Kidney glomerular epithelial cell (primary cell): ENCODE measurements around the gene UPF2.

ENCODE experiments used
- DNase-seq: peaks from one replicate; lab custom pipeline; 2025; lab: John Stamatoyannopoulos, UW

Gene UPF2

GRCh38 chr10:11958956-11959355, 83.7 kb downstream of the UPF2 start:
- peak; percentile 1 for DNase-seq

GRCh38 chr10:11951695-11952094, 90.9 kb downstream of the UPF2 start:
- DNase-seq, result no peak

- no peak for DNase-seq
Measured at GRCh38 chr10:11950325-11951018, 92.1 kb downstream of the UPF2 start.

- DNase-seq, result no peak
Measured at GRCh38 chr10:11949152-11949551, 93.5 kb downstream of the UPF2 start.

DNA sequence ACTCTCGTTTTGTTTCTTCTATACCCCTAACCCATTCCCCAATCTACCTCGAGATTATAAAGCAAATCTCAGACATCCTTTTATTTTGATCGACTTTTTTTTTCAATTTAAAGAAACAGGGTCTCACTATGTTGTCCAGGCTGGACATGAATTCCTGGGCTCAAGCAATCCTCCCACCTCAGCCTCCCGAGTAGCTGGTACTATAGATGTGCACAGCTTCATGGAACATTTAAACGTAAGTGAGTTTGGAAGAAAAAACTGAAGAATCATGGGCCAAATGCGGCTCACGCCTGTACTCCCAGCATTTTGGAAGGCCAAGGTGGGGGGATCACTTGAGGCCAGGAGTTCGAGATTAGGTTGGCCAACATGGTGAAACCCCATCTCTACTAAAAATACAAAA, 96.0 kb downstream of the UPF2 start:
- no peak for DNase-seq

DNA sequence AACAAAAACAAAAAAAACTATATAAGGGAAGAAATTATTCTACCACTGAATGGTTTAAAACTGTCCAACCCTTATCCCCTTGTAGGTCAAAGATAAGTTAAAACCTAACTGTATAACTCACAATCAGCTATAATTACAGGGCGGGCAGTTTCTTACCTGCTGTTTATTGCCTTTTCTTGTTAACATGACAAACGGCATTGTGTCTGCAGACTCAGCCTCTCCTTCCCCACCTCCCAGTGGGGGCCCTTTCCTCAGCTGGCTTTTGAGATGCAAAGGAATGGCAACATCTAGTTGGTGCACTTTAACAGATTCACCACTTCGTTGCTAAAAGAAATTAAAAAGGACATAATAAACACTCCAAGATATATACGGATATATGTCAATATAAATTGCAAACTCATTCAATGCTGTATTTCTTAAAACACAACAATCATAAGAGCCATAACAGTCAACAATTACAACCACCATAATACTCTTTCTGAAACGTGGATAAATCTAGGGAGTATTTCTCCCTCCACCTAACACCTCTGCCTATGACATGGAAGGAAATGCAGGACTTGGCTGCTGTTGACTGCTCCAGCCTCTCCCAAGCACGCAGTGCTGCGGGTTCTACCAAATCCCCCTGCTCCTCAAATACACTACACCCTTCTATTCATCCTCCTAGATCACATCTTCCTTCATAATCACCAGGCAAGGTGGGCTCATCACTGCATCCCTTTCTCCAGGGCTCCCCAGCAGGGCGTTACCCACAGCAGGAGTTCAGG, 106.0 kb downstream of the UPF2 start:
- no peak for DNase-seq

GRCh38 chr10:11934262-11934661, 108.3 kb downstream of the UPF2 start:
- no peak for DNase-seq

GRCh38 chr10:11933577-11934223, 108.9 kb downstream of the UPF2 start:
- no peak for DNase-seq

GRCh38 chr10:11931038-11931437, 111.6 kb downstream of the UPF2 start:
- no peak for DNase-seq

GRCh38 chr10:11930312-11930978, 112.2 kb downstream of the UPF2 start:
- DNase-seq, result no peak

DNA sequence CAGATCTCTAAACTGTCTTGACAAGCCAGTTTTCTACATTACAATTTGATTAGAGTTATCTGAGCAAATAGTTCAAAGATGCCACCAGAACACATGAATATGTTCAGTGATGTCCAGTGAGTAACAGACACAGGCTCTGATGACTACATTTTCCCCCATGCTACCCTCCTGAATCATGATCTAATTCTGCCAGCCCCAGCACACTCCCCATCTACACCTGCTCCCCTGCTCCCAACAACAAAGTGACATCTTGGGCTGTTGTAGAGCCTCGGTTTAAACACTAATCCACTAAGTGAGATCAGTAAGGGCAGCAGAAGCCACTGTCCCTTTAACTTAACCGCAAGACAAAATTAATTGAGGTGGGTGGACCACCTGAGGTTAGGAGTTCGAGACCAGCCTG, 114.9 kb downstream of the UPF2 start:
- no peak for DNase-seq

- no peak for DNase-seq
Measured at GRCh38 chr10:11921800-11922392, 120.7 kb downstream of the UPF2 start.

- no peak for DNase-seq
Measured at GRCh38 chr10:11919271-11919670, 123.3 kb downstream of the UPF2 start.

GRCh38 chr10:11918384-11918783, 124.2 kb downstream of the UPF2 start:
- DNase-seq, result no peak

DNA sequence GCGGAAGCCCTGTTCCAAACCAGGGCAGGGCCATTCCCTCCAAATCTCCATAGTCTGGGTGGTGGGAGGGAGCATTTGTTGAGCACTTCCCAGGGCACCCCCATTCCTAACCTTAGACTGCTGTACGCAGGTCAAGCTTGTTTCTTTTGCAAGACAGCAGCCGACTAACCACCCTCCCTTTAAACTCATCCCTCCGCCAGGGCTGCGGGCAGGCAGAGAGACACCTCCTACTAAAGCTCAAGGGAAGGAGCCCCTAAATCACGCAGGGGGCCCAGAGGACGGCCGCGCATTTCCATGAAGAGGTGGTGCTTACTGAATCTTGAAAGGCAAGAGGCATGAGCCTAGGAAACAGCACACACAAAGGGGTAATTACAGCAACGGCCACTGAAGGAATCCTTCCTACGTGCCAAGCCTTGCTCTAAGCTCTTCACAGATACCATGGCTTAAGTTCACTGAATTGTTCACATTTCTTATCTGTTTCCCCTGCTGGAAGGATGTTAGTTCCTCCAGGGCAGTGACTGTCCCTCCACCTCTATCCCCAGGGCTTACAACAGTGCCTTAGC, 129.4 kb downstream of the UPF2 start:
- no peak for DNase-seq

- no peak for DNase-seq
Measured at GRCh38 chr10:11910102-11910501, 132.5 kb downstream of the UPF2 start.

- DNase-seq, result no peak
Measured at GRCh38 chr10:11909618-11910017, 133.0 kb downstream of the UPF2 start.

DNA sequence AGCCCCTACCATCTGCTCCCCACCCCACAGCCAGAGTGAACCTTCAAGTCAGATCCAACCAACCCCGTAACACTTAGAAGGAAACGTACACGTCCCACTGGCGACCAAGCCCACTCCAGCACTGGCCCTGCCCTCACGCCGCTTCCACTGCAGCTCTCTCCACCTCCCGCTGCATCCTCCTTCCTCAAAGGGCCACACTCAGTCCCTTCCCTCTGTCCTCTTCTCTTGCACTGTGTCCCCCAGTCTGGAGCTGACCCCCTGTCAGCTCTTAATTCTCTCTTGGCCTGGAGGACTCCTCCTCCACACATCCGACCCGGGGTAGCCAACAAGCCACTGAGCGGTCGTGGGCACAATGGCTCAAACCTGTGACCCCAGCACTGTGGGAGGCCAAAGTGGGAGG, 133.6 kb downstream of the UPF2 start:
- DNase-seq, result no peak

- no peak for DNase-seq
Measured at GRCh38 chr10:11908536-11908935, 134.1 kb downstream of the UPF2 start.

DNA sequence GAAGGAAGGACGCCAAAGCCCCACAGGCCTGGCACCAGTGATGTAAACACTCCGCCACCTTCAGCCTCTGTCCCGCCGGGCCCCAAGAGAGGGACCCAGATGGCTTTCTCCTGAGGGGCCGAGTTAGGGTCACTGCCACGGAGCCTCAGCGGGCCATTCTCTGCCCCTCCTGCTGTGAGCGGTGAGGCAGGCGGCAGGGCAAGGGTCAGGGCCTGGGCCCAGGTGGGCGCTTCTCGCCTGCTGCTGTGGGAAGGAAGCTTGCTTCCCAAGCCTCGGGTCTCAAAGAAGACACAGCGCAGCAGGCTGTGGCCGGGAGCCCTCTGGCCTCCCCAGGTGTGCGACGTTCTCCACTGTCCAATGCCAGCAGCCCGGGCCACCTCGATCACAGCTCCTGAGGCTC, 134.7 kb downstream of the UPF2 start:
- no peak for DNase-seq

GRCh38 chr10:11906714-11907113, 135.9 kb downstream of the UPF2 start:
- DNase-seq, result no peak

GRCh38 chr10:11902646-11903045, 140.0 kb downstream of the UPF2 start:
- DNase-seq, result no peak
